ENCODE results near the gene MAP3K10. TPM values are rescaled to one million over a fixed set of nuclear protein-coding genes. Genes with fewer than 3 reads are reported as not detected.
"Not testable (repeated sequence)": the region's sequence is repeated elsewhere in the genome, so short reads cannot be mapped to it uniquely, and the experiment has no call there.

The MAP3K10 gene
- total RNA-seq, result 10 to 100 TPM; 11.0 to 23.3 (median 12.2) TPM
- long read RNA-seq, donor 1, partial matches to known transcripts, result 4 of 11 reads
- long read RNA-seq, donor 1, other reads (novel, unspliced or antisense), result 5 of 11 reads
- long read RNA-seq, donor 2, result 0 reads

DNA sequence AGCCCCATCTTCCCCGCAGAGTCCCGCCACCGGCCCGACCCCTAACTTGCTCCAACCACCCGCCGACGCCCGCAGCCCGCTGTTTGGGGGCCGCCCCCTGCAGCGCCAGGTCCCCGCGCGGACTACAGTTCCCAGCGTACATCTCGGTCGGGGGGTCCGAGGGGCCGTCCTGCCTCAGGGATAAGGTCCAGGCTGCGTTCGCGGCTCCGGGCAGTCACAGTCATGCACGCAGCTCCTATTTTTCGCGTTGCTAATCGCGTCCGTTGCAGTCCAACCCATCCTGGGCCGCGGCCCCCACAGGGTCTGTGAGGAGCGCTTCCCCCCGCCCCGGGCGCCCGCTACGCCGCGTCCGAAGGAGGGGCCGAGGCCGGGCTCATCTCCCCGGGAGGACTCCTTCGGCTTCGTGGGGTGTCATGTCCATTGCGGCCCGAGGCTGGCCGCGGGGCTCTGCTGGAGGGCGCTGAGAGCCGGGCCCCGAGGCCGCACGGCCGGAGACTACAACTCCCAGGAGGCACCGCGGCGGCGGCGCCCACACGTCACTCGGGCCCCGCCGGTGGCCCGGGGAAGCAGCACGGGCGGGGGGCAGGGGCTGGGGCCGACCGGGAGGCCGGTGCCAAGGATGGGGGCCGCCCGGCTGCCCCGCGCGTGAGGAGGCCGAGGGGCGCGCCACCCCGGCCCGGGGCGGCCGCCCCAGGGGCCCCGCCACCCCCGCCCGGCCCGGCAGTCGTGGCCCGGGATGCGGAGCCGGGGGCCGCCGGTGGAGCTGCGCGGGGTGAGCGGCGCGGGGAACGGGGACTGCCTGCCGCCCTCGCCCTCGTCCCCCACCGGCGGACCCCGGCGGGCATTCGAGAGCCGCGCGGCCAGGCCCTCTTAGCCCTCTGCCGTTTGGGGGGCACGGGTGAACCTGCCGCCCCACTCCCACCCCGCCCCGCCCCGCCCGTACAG, at the start of gene MAP3K10:
Gene MAP3K10, plus strand, starts transcription at position 536 of the 945 bp plus-strand sequence. CDS start 606 bp downstream, outside the sequence.
- no peaks in the 10 kb centered on the region for H3K36me3 ChIP-seq (ENCODE audit: low read depth)
- peak; percentile 92 for ATAC-seq
- peak within 1 kb of the TSS; percentile 68 for H3K4me3 ChIP-seq
- no peak for TF ChIP-seq CTCF (IDR thresholded peaks at IDR 0.05)
- intact Hi-C loops (cut with DNase I, micrococcal nuclease), result no loop called here
- H3K4me1 ChIP-seq (ENCODE audit: low read depth), result peaks cover 11% of the 10 kb centered on the region
- H3K9me3 ChIP-seq, result no peaks in the 10 kb centered on the region
- peak; percentile 79 to 88 (median 84) for DNase-seq

DNA sequence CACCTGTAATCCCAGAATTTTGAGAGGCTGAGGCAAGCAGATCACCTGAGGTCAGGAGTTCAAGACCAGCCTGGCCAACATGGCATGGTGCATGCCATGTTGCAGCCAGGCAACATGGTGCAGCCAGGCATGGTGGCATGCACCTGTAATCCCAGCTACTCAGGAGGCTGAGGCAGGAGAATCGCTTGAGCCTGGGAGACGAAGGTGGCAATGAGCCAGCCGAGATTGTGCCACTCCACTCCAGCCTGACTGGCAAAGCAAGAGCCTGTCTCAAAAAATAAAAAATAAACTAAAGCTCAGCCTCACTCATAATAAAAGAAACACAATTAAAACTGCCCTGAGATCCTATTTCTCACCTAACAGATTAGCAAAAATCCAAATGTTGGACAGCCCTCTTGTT, 49.7 kb upstream of the MAP3K10 start:
- no peak for ATAC-seq
- intact Hi-C loops (cut with DNase I, micrococcal nuclease), result loop anchor here (5.0 to 10.0 kb wide), 2 partner anchors 81 to 83 kb away; partner anchors contain the start of gene CCNP (in 1 of the 2)

GRCh38 chr19:40143612-40144011, 47.6 kb upstream of the MAP3K10 start:
- Histone ChIP-seq H3K9me3 (no peaks in the 10 kb centered on the region), H3K36me3 (ENCODE audit: low read depth) (no peaks in the 10 kb centered on the region), H3K4me3 (no peak overlapping the region), H3K4me1 (ENCODE audit: low read depth) (no peaks in the 10 kb centered on the region)
- DNase-seq (peak; percentile 24 to 58 (median 27)), ATAC-seq (peak; percentile 61)
- no peak for TF ChIP-seq CTCF (IDR thresholded peaks at IDR 0.05)
- intact Hi-C loops (cut with DNase I, micrococcal nuclease), result loop anchor here (5.0 to 10.0 kb wide), 2 partner anchors 79 to 81 kb away; partner anchors contain the start of gene CCNP (in 1 of the 2)

More for the DNA sequence above, 49.7 kb upstream of the MAP3K10 start:
- no peaks in the 10 kb centered on the region for H3K9me3 ChIP-seq
- no peak overlapping the region for H3K4me3 ChIP-seq
- H3K36me3 ChIP-seq (ENCODE audit: low read depth), result no peaks in the 10 kb centered on the region
- TF ChIP-seq CTCF (IDR thresholded peaks at IDR 0.05), result no peak
- no peak for DNase-seq
- H3K4me1 ChIP-seq (ENCODE audit: low read depth), result no peaks in the 10 kb centered on the region

DNA sequence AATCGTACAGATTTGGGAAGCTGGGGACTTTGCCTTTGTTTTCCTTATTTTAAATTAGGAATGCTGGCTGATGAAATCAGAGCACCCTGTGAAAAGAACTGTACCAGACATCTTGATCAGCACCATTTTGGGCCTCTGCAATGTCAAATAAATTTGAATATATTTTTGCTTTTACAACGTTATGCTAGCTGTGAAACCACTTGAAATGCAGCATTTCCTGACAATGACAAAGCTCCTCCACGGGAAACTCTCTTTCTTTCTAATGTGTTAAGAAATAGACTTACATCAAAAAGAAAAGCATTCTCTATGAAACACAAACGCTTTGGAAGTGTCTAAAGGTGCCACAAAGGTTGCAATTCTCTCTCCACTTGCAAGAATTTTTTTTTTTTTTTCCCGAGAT, 47.1 kb upstream of the MAP3K10 start:
- Histone ChIP-seq H3K4me3 (no peak overlapping the region), H3K9me3 (no peaks in the 10 kb centered on the region), H3K36me3 (ENCODE audit: low read depth) (no peaks in the 10 kb centered on the region), H3K4me1 (ENCODE audit: low read depth) (no peaks in the 10 kb centered on the region)
- ATAC-seq (peak; percentile 15), DNase-seq (no peak)
- intact Hi-C loops (cut with DNase I, micrococcal nuclease), result loop anchor here (5.0 to 10.0 kb wide), 2 partner anchors 78 to 81 kb away; partner anchors contain the start of gene CCNP (in 1 of the 2)
- no peak for TF ChIP-seq CTCF (IDR thresholded peaks at IDR 0.05)

DNA sequence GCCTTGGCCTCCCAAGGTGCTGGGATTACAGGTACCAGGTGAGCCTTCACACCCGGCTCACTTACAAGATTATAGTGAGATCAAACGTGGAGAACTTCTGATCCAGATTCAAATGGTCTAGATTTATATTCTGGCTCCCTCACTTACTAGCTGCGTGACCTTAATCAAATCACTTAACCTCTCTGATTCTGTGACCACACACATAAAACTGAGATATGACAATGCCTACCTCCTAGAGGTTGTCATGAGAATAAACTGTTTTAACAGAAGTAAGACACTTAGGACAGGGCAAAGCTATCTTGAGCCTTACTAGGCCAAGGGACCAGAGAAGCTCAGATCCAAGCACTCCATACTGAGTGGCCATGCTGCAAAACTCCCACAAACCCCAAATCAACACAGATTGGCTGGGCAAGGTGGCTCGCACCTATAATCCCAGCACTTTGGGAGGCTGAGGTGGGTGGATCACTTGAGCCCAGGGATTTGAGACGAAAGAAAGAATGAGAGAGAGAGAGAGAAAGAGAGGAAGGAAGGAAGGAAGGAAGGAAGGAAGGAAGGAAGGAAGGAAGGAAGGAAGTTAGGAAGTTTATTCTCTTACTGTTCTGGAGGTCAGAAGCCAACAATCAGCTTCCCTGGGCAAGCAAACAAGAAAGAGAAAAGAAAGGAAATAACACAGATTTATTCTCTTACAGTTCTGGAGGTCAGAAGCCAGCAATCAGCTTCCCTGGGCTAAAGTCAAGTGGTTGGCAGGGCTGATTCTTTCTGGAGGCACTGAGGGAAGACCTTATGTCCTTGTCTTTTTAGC, 46.1 kb upstream of the MAP3K10 start:
- Histone ChIP-seq H3K4me3 (no peak overlapping the region), H3K9me3 (no peaks in the 10 kb centered on the region), H3K4me1 (ENCODE audit: low read depth) (no peaks in the 10 kb centered on the region), H3K36me3 (ENCODE audit: low read depth) (no peaks in the 10 kb centered on the region)
- DNase-seq (no peak), ATAC-seq (no peak)
- intact Hi-C loops (cut with DNase I, micrococcal nuclease), result loop anchor here (5.0 to 10.0 kb wide), 2 partner anchors 77 to 80 kb away; partner anchors contain the start of gene CCNP (in 1 of the 2)
- TF ChIP-seq CTCF (IDR thresholded peaks at IDR 0.05), result no peak

DNA sequence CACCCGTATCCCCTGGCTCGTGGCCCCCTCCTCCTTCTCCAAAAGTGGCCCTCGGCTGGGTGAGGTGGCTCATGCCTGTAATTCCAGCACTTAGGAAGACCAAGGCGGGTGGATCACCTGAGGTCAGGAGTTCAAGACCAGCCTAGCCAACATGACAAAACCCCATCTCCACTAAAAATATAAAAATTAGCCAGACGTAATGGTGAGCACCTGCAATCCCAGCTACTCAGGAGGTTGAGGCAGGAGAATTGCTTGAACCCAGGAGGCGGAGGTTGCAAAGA, 45.5 kb upstream of the MAP3K10 start:
- not testable (repeated sequence) for DNase-seq; H3K4me1 ChIP-seq (ENCODE audit: low read depth); H3K9me3 ChIP-seq; ATAC-seq; H3K4me3 ChIP-seq; H3K36me3 ChIP-seq (ENCODE audit: low read depth)
- intact Hi-C loops (cut with DNase I, micrococcal nuclease), result loop anchor here in 1 of 2 donors (10.0 kb wide), 1 partner anchor 79 kb away; the partner anchor contains the start of gene CCNP

All from mucosa of descending colon (tissue), 3 donors.